GM21786 (cell line): ENCODE results near the gene LAPTM5.

Experiments used
- ATAC-seq: cut with Tn5 transposase; IDR thresholded peaks from one replicate; pipeline ENCODE4 v1.9.1; 2021; ENCODE audit not compliant: unreplicated experiment

The LAPTM5 gene

GRCh38 chr1:30732277-30732996 is 25.1 kb downstream of the LAPTM5 start:
- peak; percentile 51 for ATAC-seq

DNA sequence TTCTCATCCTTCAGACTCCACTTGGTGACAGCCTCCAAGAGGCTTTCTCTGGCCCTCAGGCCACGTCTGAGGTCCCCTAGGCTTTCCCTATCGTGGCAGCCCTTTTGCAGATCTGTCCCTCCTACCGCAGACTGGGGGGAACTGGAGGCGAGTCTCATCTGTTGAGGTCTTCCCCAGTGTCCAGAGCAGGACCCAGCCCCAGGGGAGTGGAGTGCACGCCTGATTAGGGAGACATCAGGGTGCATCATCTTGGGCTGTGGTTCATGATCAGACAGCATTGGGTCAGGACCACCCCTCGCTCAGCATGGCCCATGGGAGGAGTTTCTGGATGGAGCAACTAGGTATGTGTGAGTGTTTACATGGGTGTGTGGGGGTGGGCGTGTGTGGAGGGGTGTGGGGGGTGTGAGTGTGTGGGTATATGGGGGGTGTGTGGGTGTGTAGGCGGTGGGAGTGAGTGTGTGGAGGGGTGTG is 25.7 kb downstream of the LAPTM5 start:
- ATAC-seq = no peak

DNA sequence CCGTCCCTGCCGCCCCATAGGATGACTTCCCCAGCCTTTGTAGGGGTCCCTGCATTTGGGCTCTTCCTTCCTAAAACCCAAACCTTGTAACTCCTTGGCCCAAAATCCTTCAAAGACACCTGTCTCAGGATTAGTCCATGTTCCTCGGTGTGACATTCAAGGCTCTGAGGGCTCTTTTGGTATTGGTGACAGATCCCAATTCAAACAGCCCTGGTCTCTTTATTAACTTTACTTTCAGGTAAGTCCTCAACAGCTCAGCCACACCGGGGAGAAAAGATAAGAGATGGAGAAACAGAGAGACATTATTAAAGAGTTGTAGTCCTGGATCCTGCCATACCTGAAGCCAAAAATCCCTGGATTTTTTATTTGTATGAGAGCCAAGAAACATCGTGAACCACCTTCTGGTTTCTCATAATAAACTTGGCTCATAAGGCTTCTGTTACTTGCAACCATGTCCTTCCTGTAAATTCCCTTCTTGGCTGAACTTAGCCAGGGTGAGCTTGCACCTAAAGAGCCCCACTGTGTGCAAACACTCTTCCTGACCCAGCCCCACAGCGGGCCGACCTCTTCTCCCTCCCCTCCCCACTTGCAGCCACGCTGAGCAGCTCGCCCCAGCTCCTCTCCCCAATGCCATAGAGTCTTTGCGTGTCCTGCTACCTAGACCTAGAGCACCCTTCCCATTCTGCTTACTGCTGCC is 26.3 kb downstream of the LAPTM5 start:
- no peak for ATAC-seq

DNA sequence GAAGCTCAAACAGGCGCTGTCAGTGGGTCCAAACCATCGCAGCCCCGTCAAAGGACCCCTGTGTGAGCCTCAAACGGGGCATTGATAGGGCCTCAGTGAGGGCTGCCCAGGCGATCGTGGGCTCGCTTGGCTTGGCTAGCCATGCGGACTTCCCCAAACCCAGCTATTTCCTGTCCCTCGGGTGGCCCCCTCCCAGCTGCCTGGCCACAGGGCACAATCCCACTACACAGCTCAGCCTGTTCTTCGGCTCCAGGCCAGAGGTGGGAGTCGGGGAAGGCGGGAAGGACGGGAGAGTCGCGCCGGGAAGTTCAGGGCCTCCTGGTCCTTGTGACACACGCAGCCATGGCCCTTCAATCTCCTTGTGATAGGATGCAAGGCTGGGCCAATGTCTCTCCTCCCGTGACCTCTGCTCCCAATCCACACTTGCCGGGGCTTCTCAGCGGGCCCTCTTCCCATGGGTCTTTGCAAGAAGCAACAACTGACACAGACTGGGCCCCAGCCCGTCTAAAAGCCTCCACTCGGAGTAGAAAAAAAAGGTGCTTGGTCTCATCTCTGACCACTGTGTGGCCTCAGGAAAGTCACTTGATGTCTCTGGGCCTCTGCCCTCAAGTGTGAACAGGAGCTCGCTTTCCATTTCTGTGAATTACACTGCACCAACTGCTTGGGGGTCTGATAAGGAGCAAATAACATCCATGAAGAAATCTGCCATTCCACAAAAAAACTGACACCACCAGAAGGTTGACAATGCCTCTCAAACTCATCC is 27.0 kb downstream of the LAPTM5 start:
- ATAC-seq = no peak

- ATAC-seq = no peak
Measured at GRCh38 chr1:30729901-30730300, 27.7 kb downstream of the LAPTM5 start.

DNA sequence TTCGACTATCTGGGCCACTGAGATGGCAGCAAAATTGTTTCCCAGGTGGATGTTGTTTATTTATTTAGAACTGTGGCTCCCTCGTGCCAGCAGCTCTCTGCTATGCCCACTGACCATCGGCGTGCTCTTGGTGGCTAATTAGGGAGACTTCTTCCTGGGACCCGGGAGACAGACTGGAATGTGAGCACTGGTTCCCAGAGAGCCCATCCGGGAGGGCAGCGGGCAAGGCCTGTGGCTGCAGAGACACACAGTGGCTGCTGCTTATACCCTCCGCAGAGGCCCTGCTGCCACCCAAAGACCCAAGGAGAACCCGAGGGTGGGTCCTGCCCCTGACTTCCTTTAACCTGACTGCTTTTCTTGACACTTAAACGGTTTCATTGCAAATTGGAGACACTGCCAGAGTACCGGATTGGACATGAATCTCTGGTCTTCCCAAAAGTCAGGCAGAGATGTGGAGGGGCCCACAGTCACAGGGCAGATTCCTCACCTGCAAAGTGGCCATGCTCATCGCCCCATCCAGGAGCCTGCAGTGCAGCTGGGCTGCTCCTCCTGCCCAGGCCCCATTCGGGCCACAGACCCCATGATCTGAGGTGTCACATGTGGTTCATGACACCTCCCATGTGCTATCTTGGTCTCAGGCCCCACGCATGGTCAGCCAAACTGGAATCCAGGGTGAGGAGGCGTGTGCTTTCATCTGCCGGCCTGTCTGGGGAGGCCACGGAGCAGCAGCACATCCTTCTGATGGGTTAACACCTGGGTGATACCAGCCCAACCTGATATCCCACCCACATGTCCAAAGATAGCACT is 28.5 kb downstream of the LAPTM5 start:
- ATAC-seq = no peak

DNA sequence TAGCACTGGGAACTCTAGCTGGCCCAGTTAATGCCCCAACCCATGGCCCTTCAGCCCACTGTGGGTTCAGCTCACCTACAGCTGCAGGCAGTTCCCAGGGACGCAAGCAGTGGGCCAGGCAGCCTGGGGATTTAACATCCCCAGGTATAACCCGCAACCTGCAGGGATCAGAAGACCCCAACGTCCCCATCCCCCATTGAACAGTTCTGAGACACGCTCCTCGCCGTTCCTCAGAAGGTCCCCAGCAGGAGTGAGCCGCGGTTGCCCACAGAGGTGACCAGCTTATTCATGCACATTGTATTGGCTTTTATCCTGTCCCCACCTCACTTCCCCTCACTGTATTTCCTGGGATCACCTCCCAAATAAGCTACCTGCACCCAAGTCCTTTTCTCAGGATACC is 29.2 kb downstream of the LAPTM5 start:
- no peak for ATAC-seq

GRCh38 chr1:30727824-30728223 is 29.8 kb downstream of the LAPTM5 start:
- ATAC-seq = no peak

DNA sequence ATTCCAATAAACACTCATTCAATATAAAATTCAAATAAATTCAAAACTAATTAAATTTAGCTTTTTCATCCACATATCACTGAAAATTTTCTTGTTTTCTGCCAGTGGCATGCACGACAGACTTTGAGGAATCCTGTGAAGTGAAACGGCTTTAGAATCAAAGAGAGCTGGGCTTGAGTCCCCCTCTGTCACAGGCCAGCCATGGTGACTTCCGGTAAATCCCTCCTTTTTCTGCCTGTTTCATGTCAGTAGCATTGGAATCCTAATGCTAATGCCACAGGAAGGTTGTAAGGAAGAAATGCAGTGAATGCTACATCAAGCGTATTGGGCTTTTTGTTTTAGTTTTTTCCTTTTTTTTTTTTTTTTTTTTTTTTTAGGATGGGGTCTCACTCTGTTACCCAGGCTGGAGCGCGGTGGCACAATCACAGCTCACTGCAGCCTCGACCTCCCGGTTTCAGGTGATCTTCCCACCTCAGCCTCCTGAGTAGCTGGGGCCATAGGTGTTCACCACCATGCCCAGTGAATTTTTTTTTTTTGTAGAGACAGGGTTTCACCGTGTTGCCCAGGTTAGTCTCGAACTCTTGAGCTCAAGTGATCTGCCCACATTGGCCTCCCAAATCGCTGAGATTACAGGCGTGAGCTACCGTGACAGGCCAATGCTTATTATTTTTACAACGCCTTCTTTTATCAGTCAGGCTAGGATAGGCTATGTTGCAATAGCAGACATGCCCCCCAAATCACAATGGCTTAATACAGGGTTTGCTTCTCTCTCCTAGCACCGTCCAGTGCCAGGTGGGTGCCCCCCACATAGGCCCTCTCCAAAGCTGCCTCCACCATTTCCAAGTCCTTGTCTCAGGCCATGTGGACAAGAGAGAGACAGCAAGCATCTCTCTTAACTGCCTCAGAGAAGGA is 30.5 kb downstream of the LAPTM5 start:
- no peak for ATAC-seq

GRCh38 chr1:30726236-30726635 is 31.3 kb downstream of the LAPTM5 start:
- ATAC-seq = no peak

- ATAC-seq = no peak
Measured at GRCh38 chr1:30725450-30726095, 32.0 kb downstream of the LAPTM5 start.

DNA sequence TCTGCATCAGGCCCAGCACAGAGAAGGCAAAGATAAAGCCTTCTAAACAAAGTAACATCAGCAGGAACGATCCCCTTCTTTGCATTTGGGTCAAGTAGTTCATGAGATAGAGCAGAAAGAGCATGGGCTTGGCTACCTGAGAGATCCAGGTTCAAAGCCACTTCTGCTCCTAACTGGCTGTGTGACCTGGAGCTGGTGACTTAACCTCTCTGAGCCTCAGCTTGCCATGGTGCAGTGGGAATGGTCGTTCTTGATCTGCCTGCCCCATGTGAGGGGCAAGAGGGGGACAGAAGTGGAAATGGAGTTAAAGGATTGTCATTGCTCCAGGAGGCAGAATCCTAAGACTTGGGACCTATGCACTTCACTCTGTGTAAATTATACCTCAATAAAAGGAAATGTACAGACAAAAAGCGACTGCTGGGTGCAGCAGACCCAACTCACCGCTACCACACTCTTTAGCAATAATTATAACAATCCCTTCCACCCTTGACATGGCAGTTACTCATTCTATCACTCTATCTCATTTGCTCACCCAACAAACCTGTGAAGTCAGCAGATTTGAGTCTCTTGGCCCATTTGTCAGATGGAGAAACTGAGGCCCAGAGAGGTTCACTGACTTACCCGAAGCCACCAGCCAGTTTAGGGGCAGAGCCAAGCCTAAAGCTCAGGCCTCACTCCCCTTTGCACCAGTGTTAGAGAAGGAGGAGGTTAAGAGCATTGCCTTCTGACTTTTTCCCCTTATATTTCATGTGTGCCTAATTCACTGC is 32.7 kb downstream of the LAPTM5 start:
- ATAC-seq = no peak

DNA sequence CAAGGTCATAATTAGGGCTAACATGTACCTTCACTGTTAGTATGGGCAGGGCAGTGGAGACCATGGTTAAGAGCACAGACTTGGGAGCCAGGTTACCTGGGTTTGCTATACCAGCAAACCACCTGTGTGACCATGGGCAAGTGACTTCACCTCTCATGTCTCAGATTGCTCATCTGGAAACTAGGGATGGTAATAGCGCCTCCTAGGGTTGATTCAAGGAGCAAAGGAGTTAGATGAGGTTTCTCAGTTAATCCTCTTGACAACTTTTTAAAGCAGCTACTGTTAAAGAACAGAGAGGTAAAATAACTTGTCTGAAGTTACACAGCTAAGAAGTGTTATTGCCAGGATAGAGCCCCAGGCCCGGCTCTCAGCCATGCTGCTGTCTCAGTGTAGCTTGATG is 33.4 kb downstream of the LAPTM5 start:
- ATAC-seq = no peak

- no peak for ATAC-seq
Measured at GRCh38 chr1:30723331-30723755, 34.2 kb downstream of the LAPTM5 start, which contains the start of gene MATN1. TSS of gene MATN1 (minus strand) at chr1:30723585. CDS start at chr1:30723551, 34 bp downstream.

- ATAC-seq = no peak
Measured at GRCh38 chr1:30721812-30722537, 35.6 kb downstream of the LAPTM5 start.

DNA sequence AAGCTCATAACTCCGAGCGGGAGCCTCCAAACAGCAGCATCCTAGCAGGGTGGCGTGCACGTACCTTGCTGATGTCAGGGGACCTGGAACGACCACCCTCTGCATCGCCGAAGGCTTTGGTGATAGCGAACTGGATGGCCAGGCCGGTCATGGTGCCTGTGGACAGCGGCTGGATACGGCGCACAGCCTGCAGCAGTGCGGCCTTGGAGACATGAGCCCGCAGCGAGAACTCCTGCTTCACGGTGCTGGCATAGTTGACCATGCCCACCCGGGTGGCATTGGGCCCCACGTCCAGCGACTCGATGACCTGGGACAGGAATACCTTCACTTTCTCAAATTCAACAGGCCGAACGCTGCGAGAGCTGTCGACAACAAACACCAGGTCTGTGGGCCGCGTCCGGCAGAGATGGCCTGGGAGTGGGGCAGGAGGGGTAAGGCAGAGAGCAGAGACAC is 36.2 kb downstream of the LAPTM5 start:
- no peak for ATAC-seq

DNA sequence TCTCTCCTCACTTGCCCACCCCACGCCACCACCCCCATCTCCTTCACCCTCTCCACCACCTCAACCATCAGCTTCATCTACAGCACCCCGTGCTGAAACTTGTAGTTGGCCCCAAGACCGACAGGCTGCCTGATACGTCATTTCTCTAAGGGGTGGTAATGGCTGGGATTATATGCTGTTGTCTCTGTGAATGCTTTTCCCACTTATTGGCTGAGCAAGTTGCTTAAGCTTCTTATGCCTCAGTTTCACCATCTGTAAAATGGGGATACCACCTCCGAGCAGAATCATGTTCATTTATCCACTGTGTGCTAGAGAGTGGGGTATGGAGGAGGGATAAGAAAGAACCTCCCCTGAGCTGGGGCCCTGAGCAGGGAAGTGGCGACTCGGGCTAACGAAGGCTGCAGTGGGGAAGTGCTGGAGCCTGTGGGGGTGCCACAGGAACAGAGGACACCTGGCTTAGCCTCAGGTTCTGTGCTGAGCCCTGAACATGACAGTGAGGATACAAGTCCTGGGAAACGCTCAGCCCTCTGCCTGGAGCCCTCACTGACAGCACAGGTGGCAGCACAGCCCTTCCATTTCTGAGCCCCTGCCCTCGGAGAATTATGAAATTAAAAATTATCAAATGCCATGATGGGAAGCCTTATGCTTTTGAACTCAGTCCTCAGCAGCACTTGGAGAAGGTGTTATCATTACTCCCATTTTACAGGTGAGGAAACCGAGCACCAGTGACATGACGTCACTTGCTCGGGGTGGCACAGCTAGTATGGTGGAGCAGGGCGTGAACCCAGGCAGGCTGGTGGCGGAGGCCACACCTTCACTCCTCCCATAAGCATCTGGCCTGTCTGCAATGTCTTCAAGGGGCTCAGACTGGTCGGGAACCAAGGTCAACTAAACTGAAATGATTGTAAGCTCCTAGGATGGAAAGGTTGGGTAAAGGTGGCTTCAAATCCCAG is 37.0 kb downstream of the LAPTM5 start:
- no peak for ATAC-seq
